HG02678 (cell line): ENCODE results near the gene TCF7L1.
"Not testable (repeated sequence)": the region's sequence is repeated elsewhere in the genome, so short reads cannot be mapped to it uniquely, and the experiment has no call there.

Source experiments
- ATAC-seq: cut with Tn5 transposase; IDR thresholded peaks from one replicate; pipeline ENCODE4 v1.9.1; 2021; ENCODE audit warnings: mild to moderate bottlenecking, moderate library complexity; ENCODE audit not compliant: unreplicated experiment

Gene TCF7L1

GRCh38 chr2:85312404-85312803 is 179.2 kb downstream of the TCF7L1 start:
- no peak for ATAC-seq

- ATAC-seq: no peak
Observed at GRCh38 chr2:85314884-85315242, 181.7 kb downstream of the TCF7L1 start.

- ATAC-seq: not testable (repeated sequence)
Observed at GRCh38 chr2:85315921-85316320, 182.7 kb downstream of the TCF7L1 start.

- no peak for ATAC-seq
Observed at GRCh38 chr2:85318222-85319074, 185.3 kb downstream of the TCF7L1 start.

GRCh38 chr2:85319796-85320195 is 186.6 kb downstream of the TCF7L1 start:
- no peak for ATAC-seq

GRCh38 chr2:85323351-85323987 is 190.3 kb downstream of the TCF7L1 start:
- ATAC-seq: no peak

GRCh38 chr2:85323988-85324367 is 190.8 kb downstream of the TCF7L1 start:
- not testable (repeated sequence) for ATAC-seq

GRCh38 chr2:85324639-85325465 is 191.7 kb downstream of the TCF7L1 start:
- no peak for ATAC-seq

GRCh38 chr2:85325466-85325811 is 192.2 kb downstream of the TCF7L1 start:
- ATAC-seq: no peak

GRCh38 chr2:85326406-85327159 is 193.4 kb downstream of the TCF7L1 start:
- ATAC-seq: peak; percentile 24

GRCh38 chr2:85327160-85327821 is 194.1 kb downstream of the TCF7L1 start:
- peak; percentile 39 for ATAC-seq

GRCh38 chr2:85327822-85328617 is 194.8 kb downstream of the TCF7L1 start, which contains the start of gene TGOLN2:
TGOLN2 (minus strand) TSS chr2:85327989; CDS start chr2:85327962, 27 bp downstream.
- peak; percentile 87 for ATAC-seq

- ATAC-seq: no peak
Observed at GRCh38 chr2:85329181-85329651, 196.0 kb downstream of the TCF7L1 start.

- ATAC-seq: not testable (repeated sequence)
Observed at GRCh38 chr2:85329701-85330100, 196.5 kb downstream of the TCF7L1 start.

GRCh38 chr2:85330839-85331636 is 197.8 kb downstream of the TCF7L1 start:
- ATAC-seq: no peak

- ATAC-seq: not testable (repeated sequence)
Observed at GRCh38 chr2:85333877-85334276, 200.7 kb downstream of the TCF7L1 start.

- no peak for ATAC-seq
Observed at GRCh38 chr2:85334928-85335327, 201.7 kb downstream of the TCF7L1 start.
